Measurements from ENCODE around the gene CDCP2.

DNA sequence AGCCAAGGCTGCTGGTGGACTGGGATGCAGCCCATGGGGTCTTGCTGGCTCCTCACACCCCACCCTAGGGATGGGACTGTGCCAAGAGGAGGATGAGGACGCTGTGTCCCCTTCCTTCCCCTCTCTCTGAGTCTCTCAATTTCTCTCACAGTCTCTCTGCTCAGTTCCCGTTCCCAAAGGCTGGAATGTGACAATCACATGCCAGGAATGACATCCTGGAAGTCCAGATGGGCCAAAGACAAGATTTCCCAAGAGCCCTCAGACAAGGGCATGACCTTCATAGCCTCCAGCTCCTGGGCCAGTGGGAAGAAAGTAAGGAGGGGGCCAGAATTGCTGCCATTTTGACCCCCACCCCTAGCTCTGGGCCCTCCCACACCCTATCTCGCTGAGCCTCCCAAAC lies 7.6 kb upstream of the CDCP2 start:
- TF ChIP-seq, protein P1, sequence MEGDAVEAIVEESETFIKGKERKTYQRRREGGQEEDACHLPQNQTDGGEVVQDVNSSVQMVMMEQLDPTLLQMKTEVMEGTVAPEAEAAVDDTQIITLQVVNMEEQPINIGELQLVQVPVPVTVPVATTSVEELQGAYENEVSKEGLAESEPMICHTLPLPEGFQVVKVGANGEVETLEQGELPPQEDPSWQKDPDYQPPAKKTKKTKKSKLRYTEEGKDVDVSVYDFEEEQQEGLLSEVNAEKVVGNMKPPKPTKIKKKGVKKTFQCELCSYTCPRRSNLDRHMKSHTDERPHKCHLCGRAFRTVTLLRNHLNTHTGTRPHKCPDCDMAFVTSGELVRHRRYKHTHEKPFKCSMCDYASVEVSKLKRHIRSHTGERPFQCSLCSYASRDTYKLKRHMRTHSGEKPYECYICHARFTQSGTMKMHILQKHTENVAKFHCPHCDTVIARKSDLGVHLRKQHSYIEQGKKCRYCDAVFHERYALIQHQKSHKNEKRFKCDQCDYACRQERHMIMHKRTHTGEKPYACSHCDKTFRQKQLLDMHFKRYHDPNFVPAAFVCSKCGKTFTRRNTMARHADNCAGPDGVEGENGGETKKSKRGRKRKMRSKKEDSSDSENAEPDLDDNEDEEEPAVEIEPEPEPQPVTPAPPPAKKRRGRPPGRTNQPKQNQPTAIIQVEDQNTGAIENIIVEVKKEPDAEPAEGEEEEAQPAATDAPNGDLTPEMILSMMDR (IDR thresholded peaks at IDR 0.05) = no peak
- TF ChIP-seq RNF2 (IDR thresholded peaks at IDR 0.05; ENCODE audit: borderline replicate concordance, low read depth) (no peak), POLR2AphosphoS2 (conservative IDR thresholded peaks at IDR 0.05; ENCODE audit: low read length) (no peak), POLR2A (IDR thresholded peaks at IDR 0.05; ENCODE audit: low read length) (no peak), CHD4 (IDR thresholded peaks at IDR 0.05; ENCODE audit: borderline replicate concordance) (no peak), ZSCAN20 (CRISPR knock-in tag; IDR thresholded peaks at IDR 0.05) (no peak), SMC3 (IDR thresholded peaks at IDR 0.05) (no peak), ESRRA (IDR thresholded peaks at IDR 0.05; ENCODE audit: borderline replicate concordance, low read length) (no peak)
- TF ChIP-seq, protein P2, sequence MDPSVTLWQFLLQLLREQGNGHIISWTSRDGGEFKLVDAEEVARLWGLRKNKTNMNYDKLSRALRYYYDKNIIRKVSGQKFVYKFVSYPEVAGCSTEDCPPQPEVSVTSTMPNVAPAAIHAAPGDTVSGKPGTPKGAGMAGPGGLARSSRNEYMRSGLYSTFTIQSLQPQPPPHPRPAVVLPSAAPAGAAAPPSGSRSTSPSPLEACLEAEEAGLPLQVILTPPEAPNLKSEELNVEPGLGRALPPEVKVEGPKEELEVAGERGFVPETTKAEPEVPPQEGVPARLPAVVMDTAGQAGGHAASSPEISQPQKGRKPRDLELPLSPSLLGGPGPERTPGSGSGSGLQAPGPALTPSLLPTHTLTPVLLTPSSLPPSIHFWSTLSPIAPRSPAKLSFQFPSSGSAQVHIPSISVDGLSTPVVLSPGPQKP (IDR thresholded peaks at IDR 0.05; ENCODE audit: low read depth, low read length) = no peak
- TF ChIP-seq, protein P3, sequence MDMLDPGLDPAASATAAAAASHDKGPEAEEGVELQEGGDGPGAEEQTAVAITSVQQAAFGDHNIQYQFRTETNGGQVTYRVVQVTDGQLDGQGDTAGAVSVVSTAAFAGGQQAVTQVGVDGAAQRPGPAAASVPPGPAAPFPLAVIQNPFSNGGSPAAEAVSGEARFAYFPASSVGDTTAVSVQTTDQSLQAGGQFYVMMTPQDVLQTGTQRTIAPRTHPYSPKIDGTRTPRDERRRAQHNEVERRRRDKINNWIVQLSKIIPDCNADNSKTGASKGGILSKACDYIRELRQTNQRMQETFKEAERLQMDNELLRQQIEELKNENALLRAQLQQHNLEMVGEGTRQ (IDR thresholded peaks at IDR 0.05) = no peak
- TF ChIP-seq, protein P4, sequence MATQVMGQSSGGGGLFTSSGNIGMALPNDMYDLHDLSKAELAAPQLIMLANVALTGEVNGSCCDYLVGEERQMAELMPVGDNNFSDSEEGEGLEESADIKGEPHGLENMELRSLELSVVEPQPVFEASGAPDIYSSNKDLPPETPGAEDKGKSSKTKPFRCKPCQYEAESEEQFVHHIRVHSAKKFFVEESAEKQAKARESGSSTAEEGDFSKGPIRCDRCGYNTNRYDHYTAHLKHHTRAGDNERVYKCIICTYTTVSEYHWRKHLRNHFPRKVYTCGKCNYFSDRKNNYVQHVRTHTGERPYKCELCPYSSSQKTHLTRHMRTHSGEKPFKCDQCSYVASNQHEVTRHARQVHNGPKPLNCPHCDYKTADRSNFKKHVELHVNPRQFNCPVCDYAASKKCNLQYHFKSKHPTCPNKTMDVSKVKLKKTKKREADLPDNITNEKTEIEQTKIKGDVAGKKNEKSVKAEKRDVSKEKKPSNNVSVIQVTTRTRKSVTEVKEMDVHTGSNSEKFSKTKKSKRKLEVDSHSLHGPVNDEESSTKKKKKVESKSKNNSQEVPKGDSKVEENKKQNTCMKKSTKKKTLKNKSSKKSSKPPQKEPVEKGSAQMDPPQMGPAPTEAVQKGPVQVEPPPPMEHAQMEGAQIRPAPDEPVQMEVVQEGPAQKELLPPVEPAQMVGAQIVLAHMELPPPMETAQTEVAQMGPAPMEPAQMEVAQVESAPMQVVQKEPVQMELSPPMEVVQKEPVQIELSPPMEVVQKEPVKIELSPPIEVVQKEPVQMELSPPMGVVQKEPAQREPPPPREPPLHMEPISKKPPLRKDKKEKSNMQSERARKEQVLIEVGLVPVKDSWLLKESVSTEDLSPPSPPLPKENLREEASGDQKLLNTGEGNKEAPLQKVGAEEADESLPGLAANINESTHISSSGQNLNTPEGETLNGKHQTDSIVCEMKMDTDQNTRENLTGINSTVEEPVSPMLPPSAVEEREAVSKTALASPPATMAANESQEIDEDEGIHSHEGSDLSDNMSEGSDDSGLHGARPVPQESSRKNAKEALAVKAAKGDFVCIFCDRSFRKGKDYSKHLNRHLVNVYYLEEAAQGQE (IDR thresholded peaks at IDR 0.05) = no peak

All from A549 (cell line).